ENCODE results near the gene SF3B3.
A peak's percentile ranks its signal among the peaks of the same experiment; 100 is the strongest.
"Not testable (repeated sequence)": the region's sequence is repeated elsewhere in the genome, so short reads cannot be mapped to it uniquely, and the experiment has no call there.

The SF3B3 gene

DNA sequence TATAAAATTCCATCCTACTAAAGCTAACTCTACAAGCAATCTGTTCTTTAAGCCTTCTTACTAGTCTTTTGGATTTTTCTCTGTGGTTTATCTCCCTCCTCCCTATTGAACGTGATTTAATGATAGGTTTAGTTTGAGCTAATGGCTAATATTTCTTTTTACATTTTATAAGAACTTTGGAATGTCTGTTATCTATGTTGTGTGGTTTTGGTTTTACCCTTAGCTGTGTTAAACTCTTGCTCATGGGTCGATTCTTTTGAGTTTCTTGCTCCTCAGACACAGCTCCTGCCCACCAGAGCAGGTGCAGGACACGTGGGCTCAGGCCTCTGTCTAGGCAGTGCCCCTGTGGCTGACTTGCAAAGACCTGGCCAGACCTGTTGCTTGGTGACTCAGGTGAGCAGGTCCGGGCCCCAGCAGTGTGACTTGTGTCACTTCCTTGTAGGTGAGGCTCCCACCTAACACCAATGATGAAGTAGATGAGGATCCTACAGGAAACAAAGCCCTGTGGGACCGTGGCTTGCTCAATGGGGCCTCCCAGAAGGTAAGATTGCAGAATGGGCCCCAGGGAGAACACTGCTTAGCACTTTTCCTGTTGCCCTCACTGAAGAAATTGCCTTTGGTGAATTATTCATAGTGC lies 45.1 kb downstream of the SF3B3 start:
- DNase-seq (ENCODE audit: low spot score): peak; percentile 17

DNA sequence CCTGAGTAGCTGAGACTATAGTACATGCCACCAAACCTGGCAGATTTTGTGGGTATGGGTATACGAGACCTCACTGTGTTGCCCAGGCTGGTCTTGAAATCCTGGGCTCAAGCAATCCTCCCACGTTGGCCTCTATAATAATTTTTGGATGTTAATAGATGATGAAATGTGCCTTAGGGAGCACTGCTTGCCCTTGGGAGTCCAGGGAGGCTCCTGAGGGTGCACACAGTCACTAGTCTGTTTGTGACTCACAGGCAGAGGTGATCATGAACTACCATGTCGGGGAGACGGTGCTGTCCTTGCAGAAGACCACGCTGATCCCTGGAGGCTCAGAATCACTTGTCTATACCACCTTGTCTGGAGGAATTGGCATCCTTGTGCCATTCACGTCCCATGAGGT lies 46.1 kb downstream of the SF3B3 start:
- DNase-seq (ENCODE audit: low spot score): peak; percentile 11

DNA sequence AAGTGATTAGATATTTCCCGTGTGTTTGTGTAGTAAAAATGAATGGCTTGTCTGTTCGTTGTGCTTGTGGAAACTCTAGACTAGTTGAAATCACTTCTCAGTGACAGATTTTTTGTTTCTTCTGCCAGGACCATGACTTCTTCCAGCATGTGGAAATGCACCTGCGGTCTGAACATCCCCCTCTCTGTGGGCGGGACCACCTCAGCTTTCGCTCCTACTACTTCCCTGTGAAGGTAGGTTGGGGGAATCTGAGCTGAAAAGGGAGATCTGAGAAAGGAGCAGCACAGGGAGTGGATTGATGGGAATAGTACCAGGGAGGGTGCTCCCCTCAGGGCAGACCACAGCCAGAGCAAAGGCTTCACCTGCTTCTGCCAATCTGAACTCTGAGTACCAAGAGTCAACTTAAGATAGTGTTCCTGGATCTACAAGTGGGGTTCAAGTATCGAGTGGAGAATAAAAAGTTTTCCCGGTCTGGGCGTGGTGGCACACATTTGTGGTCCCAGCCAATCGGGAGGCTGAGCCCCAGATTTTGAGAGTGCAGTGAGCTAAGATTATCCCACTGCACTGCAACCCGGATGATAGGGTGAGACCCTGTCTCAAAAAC lies 47.5 kb downstream of the SF3B3 start:
- DNase-seq (ENCODE audit: low spot score): peak; percentile 31

DNA sequence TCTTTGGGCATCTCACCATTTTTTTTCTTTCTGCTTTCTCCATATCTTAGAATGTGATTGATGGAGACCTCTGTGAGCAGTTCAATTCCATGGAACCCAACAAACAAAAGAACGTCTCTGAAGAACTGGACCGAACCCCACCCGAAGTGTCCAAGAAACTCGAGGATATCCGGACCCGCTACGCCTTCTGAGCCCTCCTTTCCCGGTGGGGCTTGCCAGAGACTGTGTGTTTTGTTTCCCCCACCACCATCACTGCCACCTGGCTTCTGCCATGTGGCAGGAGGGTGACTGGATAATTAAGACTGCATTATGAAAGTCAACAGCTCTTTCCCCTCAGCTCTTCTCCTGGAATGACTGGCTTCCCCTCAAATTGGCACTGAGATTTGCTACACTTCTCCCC lies 48.0 kb downstream of the SF3B3 start:
- no peak for DNase-seq (ENCODE audit: low spot score)

DNA sequence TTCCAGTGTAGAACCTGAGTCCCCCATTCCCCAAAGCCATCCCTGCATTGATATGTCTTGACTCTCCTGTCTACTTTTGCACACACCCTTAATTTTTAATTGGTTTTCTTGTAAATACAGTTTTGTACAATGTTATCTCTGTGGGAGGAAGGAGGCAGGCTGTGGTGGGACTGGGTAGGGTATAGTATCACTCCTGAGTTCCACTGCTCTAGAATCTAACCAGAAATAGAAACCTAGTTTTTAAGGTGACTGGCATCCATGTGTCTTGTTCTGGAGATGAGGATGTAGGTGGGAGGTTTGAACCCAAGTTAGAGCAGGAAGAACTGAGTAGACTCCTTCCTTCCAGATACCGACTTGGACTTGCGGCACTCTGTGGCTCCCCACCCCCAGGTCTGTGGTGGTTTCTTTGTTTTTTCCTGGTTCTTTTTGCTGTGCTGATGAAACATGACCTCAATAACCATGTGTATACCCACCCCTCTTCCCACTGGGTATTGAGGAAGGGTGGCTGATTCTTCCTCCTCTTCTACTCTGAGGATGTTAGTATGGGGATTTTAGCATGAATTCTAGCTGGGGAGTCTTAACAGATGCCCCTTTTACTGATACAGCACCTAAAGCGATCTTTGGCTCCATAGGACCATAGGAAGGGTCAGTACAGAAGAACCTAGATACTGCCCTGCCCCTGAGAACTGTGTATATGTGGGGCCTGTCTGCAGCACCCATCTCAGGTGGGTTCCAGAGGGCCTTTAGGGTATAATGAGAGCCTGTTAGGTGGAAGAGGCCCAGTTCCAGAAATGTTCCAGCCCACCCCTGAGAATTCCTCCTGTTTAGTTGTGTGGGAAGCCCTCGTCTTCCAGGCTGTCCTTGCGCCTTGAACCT lies 48.7 kb downstream of the SF3B3 start:
- no peak for DNase-seq (ENCODE audit: low spot score)

DNA sequence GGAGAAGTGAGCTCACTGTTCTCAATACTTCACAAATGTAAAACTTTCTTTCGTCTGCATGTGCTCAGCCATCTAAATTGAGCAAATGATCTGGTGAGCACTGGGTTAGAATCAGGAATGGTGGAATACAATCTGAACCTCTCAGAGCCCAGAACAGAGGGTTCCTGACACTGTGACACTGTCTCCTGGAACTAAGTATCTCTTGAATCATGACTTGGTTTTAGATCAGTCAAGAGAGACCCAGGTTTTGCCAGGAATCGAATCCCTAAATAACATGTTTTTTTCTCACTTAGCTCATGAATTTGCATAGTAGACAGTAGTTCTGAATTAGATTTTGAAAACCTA lies 49.3 kb downstream of the SF3B3 start:
- DNase-seq (ENCODE audit: low spot score): no peak

DNA sequence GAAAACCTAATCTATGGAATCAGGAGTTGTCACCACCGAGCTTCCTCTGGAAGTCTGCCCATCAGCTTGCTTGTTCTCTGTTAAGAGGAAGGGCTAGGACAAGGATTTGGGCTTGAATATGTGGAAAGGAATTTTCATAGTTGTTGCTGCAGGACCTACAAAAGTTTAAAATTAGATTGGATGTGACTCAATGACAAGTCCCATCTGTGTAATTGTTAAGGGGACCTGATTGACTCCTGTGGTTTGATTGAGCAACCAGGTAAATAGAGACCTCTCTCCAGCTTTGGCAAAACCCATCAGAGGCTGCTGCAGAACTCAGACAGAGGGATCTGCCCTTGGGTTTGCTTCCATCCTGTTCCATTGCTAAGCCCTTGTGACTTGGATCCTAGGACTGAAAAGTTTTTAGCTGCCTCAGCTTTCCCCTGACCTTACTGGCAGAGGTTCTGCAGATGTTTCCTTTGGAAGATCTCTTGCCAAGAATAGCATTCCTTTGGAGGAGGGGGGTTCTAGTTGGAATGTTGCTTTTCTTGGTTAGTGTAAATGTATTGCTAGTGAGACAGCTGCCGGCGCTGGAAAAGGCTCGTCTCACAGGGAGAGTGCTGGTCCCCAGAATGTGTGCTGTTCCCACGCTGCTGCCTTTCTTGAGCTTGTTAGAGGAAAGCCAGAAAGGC lies 50.0 kb downstream of the SF3B3 start:
- peak; percentile 65 for DNase-seq (ENCODE audit: low spot score)

DNA sequence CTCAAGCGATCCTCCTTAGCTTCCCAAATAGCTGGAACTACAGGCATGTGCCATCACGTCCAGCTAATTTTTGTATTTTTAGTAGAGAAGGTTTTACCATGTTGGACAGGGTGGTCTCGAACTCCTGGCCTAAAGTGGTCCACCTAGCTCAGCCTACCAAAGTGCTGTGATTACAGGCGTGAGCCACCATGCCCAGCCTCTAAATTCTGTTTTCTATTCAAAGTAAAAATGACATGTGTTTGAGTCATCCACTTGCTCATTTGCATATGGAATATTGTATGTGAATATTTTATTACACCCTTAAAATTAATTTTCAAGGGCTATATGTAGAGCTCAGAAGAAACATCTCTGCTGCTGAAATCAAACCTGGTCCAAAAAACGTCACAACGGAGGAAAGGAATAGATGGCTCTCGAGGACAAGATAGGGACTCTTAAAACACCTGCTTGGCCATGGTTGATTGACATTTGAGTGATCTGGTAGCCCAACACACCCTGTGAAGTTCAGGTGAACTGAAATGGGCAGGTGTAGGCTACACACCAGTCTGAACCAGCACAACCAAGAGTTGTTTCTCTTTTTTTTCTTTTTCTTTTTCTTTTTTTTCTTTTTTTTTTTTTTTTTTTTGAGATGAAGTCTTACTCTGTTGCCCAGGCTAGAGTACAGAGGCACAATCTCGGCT lies 51.1 kb downstream of the SF3B3 start:
- DNase-seq (ENCODE audit: low spot score): peak; percentile 22

DNA sequence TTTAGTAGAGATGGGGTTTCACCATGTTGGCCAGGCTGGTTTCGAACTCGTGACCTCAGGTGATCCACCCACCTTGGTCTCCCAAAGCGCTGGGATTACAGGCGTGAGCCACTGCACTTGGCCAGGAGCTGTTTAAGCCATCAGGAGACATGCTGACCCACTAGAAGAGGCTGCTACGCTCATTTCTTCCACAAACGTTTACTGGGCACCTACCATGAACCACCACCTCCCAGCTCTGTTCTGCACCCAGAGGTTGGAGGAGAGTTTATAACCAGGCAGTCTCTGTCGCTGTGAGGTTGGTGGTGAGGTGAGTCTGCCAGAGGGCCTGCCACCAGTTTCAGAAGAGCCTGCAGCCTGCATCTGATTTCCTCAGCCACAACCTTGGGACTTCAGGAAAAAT lies 51.8 kb downstream of the SF3B3 start:
- peak; percentile 37 for DNase-seq (ENCODE audit: low spot score)

DNA sequence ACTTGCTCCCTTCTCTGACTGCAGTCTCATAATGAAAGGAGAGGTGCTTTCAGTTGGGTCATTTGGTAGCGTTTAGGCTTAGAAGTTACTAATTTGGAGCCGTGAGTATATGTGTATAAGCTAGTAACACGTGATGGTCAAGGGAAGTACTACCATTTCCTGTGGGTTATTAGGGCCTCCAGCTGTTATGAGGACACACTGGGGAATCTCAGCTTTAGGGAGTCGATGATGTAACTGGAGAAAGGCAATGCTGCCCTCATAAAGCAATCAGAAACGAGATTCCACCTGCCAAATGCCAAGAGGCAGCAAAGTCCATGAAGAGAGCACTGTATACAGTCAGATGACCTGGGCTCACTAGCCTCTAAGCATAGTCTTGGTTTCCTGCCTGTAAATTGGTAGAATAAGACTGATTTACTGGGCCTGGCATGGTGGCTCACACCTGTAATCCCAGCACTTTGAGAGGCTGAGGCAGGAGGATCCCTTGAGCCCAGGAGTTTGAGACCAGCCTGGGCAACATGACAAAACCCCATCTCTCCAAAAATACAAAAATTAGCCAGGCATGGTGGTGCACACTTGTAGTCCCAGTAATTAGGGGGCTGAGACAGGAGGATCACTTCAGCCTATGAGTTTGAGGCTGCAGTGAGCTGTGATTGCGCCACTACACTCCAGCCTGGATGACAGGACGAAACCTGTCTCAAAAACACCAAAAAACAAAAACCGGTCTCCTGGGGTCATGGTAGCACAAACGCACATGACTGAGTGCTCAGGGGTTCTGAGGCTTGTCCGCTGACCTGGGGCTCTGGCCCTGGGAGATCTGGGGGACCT lies 53.0 kb downstream of the SF3B3 start:
- peak; percentile 47 for DNase-seq (ENCODE audit: low spot score)

DNA sequence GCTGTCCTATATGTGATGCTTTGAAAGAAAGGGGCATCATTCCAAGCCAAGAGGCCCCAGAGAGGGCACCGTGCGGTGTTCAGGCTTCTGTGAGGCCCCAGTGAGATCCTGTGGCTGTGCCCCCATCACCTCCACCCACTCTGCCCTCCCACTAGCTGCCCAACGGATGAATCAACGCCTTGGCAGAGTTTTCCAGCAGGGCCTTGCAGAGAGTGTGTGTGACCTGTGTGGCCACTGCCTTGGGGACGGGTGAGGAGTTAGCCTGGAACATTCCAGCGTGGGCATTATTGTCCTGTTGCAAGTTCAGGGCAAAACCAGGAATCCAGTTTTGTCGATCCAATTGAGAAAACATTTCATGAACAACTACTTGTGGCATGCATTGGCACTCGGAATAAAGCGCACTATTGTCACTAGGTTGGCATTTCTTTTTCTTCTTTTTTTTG lies 53.7 kb downstream of the SF3B3 start:
- DNase-seq (ENCODE audit: low spot score): no peak

DNA sequence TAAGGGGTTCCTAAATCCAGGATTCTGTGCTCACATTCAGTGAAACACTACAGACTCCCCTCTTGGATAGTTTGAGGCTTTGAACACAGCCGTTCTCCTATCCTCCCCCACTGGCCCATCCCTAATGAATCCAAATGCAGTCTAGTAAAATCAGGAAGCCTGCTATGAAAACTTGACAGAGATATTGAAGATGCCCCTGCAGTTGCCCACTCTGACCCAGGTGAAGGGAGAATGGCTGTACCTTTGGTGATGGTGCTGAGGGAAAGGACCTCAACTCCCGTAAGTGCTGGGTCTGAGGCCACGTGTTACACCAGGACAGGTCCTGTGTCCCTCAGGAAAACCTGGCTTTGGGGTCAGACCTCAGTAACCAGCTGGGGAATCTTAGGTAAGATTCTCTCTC lies 54.4 kb downstream of the SF3B3 start:
- DNase-seq (ENCODE audit: low spot score): no peak

DNA sequence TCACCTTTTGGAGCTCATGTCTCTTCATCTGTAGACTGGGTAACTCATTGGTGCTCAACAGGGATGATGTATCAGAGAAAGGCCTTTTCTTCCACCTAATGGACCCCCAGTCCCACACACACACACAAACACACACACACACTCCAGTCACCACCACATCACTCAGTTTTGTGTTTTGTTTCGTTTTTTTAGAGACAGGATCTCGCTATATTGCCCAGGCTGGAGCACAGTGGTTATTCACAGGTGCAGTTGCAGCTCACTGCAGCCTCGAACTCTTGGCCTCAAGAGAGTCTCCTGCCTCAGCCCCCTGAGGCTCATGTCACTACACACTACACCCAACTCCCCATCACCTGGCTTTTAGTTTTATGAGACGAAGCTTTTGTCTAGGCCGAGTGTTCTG lies 55.6 kb downstream of the SF3B3 start:
- DNase-seq (ENCODE audit: low spot score): no peak

DNA sequence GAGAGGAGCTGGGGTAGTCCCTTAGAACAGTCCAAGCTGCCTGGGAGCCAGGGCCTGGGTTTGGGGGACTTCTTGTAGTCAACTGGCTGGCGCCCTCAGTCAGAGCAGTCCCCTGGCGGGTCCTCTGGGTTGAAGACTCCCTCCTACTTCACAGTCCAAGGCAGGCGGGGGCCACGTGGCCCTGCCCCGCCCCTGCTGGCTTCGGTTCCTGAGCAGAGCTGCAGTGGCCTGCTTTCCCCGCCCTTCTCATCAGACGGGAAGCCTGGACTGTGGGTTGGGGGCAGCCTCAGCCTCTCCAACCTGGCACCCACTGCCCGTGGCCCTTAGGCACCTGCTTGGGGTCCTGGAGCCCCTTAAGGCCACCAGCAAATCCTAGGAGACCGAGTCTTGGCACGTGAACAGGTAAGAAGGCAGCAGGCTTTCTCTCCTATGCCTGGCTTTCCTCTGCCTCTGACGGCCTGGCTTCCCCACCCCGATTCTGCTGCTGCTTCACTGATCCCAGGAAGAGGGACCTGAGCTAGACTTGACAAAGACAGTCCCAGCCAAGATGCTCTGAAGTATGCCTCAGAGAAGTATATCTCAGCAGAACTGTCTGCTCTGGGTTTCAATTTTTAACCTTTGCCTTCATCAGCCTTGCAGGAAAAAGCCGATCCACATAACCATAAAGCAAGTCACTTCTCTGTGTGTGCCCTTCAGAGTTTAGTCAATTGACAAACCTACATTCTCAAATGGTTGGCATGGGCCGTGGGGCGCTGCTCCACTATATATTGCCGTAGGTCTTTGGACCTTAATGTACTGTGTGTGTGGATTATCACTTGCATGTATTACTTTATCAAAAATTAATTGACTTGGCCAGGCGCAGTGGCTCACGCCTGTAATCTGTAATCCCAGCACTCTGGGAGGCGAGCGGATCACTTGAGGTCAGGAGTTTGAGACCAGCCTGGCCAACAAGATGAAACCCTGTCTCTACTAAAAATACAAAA lies 56.3 kb downstream of the SF3B3 start:
- peak; percentile 76 for DNase-seq (ENCODE audit: low spot score)

DNA sequence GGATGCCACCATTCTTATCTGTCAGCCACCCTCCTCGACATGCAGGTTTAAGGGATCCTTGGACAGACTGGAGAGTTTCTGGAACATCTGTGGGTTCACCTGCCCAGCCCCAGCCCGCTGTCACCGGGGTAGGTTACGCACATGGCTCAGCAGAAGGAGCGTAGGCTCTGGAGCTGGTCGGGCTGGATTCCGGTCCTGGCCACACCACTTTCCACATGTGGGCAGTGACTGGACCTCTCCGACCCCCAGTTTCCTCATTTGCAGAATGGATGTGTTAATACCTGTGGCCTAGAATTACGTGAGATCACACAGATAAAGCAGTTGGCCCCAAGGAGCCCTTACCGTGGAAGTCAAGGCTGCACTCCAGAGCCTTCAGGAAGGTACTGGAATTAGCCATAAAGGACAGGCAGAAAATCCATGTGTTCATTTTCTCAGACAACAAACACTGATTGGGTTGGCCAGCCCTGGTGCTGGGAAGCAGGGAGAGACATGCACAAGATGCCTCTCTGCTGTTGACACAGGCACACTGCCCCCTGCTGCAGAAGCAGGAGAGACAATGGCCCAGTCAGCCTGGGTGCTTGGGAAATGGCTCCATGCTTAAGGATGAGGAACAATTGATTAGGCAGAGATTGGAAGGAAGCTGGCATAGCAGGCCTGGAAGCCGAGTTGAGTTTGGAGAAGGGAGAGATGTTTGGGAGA lies 58.8 kb downstream of the SF3B3 start:
- DNase-seq (ENCODE audit: low spot score): no peak

DNA sequence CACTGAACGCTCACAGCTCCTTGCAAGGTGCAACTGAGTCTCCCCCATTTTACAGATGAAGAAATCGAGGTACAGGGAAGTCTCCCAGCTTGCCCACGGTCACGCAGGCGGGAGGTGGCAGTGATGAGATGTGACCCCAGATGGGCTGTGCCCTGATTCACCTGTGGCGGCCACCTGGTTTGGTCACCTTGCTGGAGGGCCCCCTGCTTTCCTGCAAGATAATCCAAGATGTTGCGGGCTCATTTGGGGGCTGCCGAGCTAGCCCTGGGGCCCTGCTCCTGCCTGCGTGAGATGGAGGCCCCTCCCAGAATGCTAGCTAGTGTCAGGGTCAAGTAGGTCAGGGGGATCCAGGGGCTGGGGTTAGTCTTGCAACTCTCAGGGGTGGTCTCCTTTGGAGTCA lies 63.1 kb downstream of the SF3B3 start:
- DNase-seq (ENCODE audit: low spot score): no peak

DNA sequence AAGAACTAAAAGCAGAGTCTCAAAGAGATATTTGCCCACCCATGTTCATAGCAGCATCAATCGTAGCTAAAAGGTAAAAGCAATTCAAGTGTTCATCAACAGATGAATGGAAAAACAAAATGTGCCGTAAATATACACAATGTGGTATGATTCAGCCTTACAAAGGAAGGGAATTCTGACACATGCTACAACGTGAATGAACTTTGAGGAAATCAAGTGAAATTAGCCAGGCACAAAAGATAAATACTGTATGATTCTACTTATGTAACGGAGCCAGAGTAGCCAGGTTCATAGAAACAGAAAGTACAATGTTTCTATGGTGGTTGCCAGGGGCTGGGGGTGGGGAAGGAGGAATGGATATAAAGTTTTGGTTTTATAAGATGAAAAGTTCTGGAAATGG lies 64.9 kb downstream of the SF3B3 start:
- DNase-seq (ENCODE audit: low spot score): no peak

DNA sequence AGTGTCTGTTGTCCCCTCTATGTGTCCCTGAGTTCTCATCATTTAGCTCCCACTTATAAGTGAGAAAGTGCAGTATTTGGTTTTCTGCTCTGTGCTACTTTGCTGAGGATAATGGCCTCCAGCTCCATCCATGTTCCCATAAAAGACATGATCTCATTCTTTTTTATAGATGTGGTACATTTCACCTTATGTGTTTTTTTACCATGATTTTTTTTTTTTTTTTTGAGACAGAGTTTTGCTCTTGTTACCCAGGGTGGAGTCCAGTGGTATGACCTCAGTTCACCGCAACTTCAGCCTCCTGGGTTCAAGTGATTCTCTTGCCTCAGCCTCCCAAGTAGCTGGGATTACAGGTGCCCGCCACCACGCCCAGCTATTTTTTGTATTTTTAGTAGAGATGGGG lies 65.8 kb downstream of the SF3B3 start:
- not testable (repeated sequence) for DNase-seq (ENCODE audit: low spot score)

DNA sequence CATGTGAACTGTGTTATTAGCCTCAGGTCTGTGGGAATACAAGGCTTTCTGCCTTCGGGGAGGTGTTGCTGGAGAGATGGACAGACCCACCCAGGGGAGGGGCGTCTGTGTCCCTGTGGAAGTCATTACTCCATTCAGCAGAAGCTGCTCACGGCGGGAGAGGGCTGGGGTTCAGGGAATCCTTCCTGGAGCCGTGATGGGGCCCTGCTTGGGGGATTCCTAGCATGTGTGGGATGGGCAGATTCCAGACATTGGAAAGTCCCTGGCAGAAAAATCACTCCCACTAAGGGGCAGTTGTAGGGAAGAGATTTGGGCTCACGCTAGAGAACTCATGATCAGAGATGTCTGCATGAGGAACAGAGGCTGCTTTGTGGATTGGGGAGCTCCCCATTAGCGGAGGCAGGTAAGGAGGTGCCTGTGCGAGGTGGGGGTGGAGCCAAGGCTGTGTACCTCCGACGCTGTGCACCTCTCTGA lies 66.4 kb downstream of the SF3B3 start:
- DNase-seq (ENCODE audit: low spot score): peak; percentile 75
